Activated CD8-positive, alpha-beta T cell treated with anti-CD3 and anti-CD28 coated beads for 36 hours (primary cell): ENCODE data around the gene PSMD4. TPM values are rescaled to one million over a fixed set of nuclear protein-coding genes. Genes with fewer than 3 reads are reported as not detected.
A peak's percentile ranks its signal among the peaks of the same experiment; 100 is the strongest.

ENCODE experiments used
- ATAC-seq: fragments of 200-7000 bp; cut with Tn5 transposase; one replicate; pipeline ENCODE4 v1.10.0; 2021; ENCODE audit warnings: mild to moderate bottlenecking, moderate library complexity
- CTCF ChIA-PET: fragments of 350-600 bp; sonication (Branson Sonifier 250); formaldehyde crosslinking; loops from one replicate; lab custom pipeline; 2021; ENCODE audit warnings: antibody characterized with exemption; lab: Charles Lee
- POLR2A ChIA-PET: fragments of 350-600 bp; sonication (Branson Sonifier 250); formaldehyde crosslinking; loops from one replicate; lab custom pipeline; 2021; ENCODE audit warnings: antibody characterized with exemption; lab: Charles Lee
- DNase-seq: peaks from one replicate; pipeline ENCODE4 v3.0.0-alpha.2; 2020
- H3K27ac Mint-ChIP-seq: one replicate; pipeline ENCODE4 v1.8.0; 2021; ENCODE audit warnings: mild to moderate bottlenecking, mixed read lengths
- H3K27me3 Mint-ChIP-seq: one replicate; pipeline ENCODE4 v1.8.0; 2021; ENCODE audit warnings: mixed read lengths
- H3K36me3 Mint-ChIP-seq: one replicate; pipeline ENCODE4 v1.8.0; 2021; ENCODE audit warnings: low read depth, mixed read lengths
- H3K4me1 Mint-ChIP-seq: one replicate; pipeline ENCODE4 v1.8.0; 2021; ENCODE audit warnings: low read depth, mixed read lengths
- H3K4me3 Mint-ChIP-seq: one replicate; pipeline ENCODE4 v1.8.0; 2021; ENCODE audit warnings: mild to moderate bottlenecking, moderate library complexity, mixed read lengths
- H3K9me3 Mint-ChIP-seq: one replicate; pipeline ENCODE4 v1.8.0; 2021; ENCODE audit warnings: mixed read lengths
- CTCF ChIP-seq: fragments of 200-600 bp; IDR thresholded peaks from one replicate; pipeline ENCODE4 v1.8.0; 2022; ENCODE audit warnings: antibody characterized with exemption, mild to moderate bottlenecking
- intact Hi-C: fragments of 100-400 bp; cut with micrococcal nuclease; formaldehyde crosslinking; loops from one replicate; pipeline ENCODE4 v1.10.0; 2022
- total RNA-seq, 2 experiments: library from RNA; stranded (reverse); gene quantifications; one replicate each; pipeline ENCODE4 v1.2.3, GENCODE V29; 2021

The PSMD4 gene
- total RNA-seq, 2 experiments from 2014 or later = 203 to 214 TPM

GRCh38 chr1:151277249-151277648 lies 22.7 kb downstream of the PSMD4 start:
- H3K4me3 Mint-ChIP-seq = peak overlapping the region; percentile 28
- H3K27ac Mint-ChIP-seq = peak overlapping the region; percentile 89
- TF ChIP-seq CTCF = no peak
- ATAC-seq = peak; percentile 5
- no peaks in the 10 kb centered on the region for H3K27me3 Mint-ChIP-seq
- intact Hi-C loops = no loop called here
- H3K36me3 Mint-ChIP-seq = peaks cover 5% of the 10 kb centered on the region
- peaks cover 21% of the 10 kb centered on the region for H3K4me1 Mint-ChIP-seq
- CTCF ChIA-PET = interaction anchor here (0.7 to 1.5 kb wide), 5 partner anchors 25 to 253 kb away, joined by 3 to 11 read pairs (median 3); no protein-coding TSS in a partner anchor
- DNase-seq = peak; percentile 50
- POLR2A ChIA-PET = interaction anchor here (1.0 to 1.7 kb wide), 2 partner anchors 10 to 35 kb away, joined by 3 to 7 read pairs; no protein-coding TSS in a partner anchor
- no peaks in the 10 kb centered on the region for H3K9me3 Mint-ChIP-seq

GRCh38 chr1:151281225-151281968 lies 26.9 kb downstream of the PSMD4 start:
- POLR2A ChIA-PET = interaction anchor here (0.6 to 2.4 kb wide), 27 partner anchors 8 to 508 kb away, joined by 3 to 12 read pairs (median 5); partner anchors contain the start of genes PI4KB, PSMB4, PSMD4 and RFX5
- H3K9me3 Mint-ChIP-seq = no peaks in the 10 kb centered on the region
- peak; percentile 97 for DNase-seq
- H3K27ac Mint-ChIP-seq = peak overlapping the region; percentile 100
- peaks cover 13% of the 10 kb centered on the region for H3K36me3 Mint-ChIP-seq
- no peaks in the 10 kb centered on the region for H3K27me3 Mint-ChIP-seq
- intact Hi-C loops = loop anchor here (5.0 to 10.0 kb wide), 2 partner anchors 61 to 123 kb away; no protein-coding TSS in a partner anchor
- TF ChIP-seq CTCF = no peak
- H3K4me3 Mint-ChIP-seq = peak overlapping the region; percentile 96
- peak; percentile 48 for ATAC-seq
- H3K4me1 Mint-ChIP-seq = peaks cover 34% of the 10 kb centered on the region
- CTCF ChIA-PET = interaction anchor here (0.7 to 2.7 kb wide), 9 partner anchors 20 to 271 kb away, joined by 3 to 17 read pairs (median 4); no protein-coding TSS in a partner anchor

GRCh38 chr1:151281969-151282882 lies 27.7 kb downstream of the PSMD4 start, which contains the start of gene ZNF687:
Gene ZNF687, plus strand, starts transcription at chr1:151282299. Its CDS starts 3,993 bp downstream, at chr1:151286292.
- H3K9me3 Mint-ChIP-seq = no peaks in the 10 kb centered on the region
- intact Hi-C loops = loop anchor here (5.0 to 10.0 kb wide), 2 partner anchors 60 to 123 kb away; no protein-coding TSS in a partner anchor
- peaks cover 17% of the 10 kb centered on the region for H3K36me3 Mint-ChIP-seq
- peaks cover 26% of the 10 kb centered on the region for H3K4me1 Mint-ChIP-seq
- DNase-seq (peak; percentile 100), ATAC-seq (peak; percentile 90)
- peak within 1 kb of the TSS; percentile 100 for H3K27ac Mint-ChIP-seq
- CTCF ChIA-PET = interaction anchor here (0.7 to 4.2 kb wide), 10 partner anchors 10 to 271 kb away, joined by 3 to 22 read pairs (median 5); no protein-coding TSS in a partner anchor
- no peaks in the 10 kb centered on the region for H3K27me3 Mint-ChIP-seq
- TF ChIP-seq CTCF = no peak
- POLR2A ChIA-PET = interaction anchor here (0.6 to 4.0 kb wide), 31 partner anchors 7 to 507 kb away, joined by 3 to 35 read pairs (median 5); partner anchors contain the start of genes PI4KB, PSMB4, PSMD4 and RFX5
- H3K4me3 Mint-ChIP-seq = peak within 1 kb of the TSS; percentile 96

GRCh38 chr1:151282883-151283725 lies 28.6 kb downstream of the PSMD4 start:
- Mint-ChIP-seq H3K4me3 (peak overlapping the region; percentile 96), H3K9me3 (no peaks in the 10 kb centered on the region), H3K27ac (peak overlapping the region; percentile 94), H3K4me1 (peaks cover 18% of the 10 kb centered on the region), H3K36me3 (peaks cover 18% of the 10 kb centered on the region), H3K27me3 (no peaks in the 10 kb centered on the region)
- ChIA-PET POLR2A (interaction anchor here (0.9 to 4.0 kb wide), 12 partner anchors 11 to 126 kb away, joined by 3 to 35 read pairs (median 5); partner anchors contain the start of genes PI4KB, PSMD4, RFX5 and VPS72), CTCF (interaction anchor here (1.1 to 4.2 kb wide), 8 partner anchors 9 to 57 kb away, joined by 3 to 22 read pairs (median 4); no protein-coding TSS in a partner anchor)
- DNase-seq (peak; percentile 43), ATAC-seq (no peak)
- no peak for TF ChIP-seq CTCF
- intact Hi-C loops = loop anchor here (5.0 to 10.0 kb wide), 2 partner anchors 59 to 122 kb away; no protein-coding TSS in a partner anchor
